GM23248 (cell line): ENCODE data around the gene DTX1.

ENCODE experiments used
- EZH2 ChIP-seq: fragments of 200-600 bp; sonication (generic); IDR thresholded peaks from 2 replicates; pipeline ENCODE4 v1.6.1; 2018; ENCODE audit warnings: antibody characterized with exemption, mild to moderate bottlenecking; ENCODE audit not compliant: insufficient read depth, poor library complexity, severe bottlenecking
- EZH2phosphoT487 ChIP-seq: fragments of 200-600 bp; sonication (generic); IDR thresholded peaks from 2 replicates; pipeline ENCODE4 v1.6.1; 2018; ENCODE audit warnings: antibody characterized with exemption, moderate library complexity, mild to moderate bottlenecking, low read depth; ENCODE audit not compliant: insufficient read depth

DNA sequence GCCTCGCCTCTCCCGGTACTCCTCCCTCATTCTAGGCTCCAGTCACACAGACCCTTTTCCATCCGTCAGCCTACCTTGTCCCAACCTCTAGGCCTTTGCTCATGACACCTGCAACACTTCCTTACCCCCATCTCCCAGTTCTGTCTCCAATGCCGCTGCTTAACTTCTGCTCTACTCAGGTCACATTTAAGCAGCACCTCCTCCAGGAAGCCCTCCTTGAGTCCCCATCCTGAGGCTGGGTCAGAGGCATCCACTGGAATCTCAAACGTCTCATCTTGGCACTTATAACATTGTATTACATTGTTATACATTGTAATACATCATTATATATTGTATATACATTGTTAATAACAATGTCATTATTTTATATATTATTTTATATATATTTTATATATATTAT, 46.3 kb downstream of the DTX1 start:
- TF ChIP-seq EZH2phosphoT487 (no peak), EZH2 (no peak)
